ENCODE results near the gene PLAU.

Gene PLAU

GRCh38 chr10:73931767-73932619 lies 21.1 kb downstream of the PLAU start:
- no peak overlapping the region for H3K4me3 ChIP-seq (ENCODE audit: low read length)
- no peak for TF ChIP-seq ZNF274 (IDR thresholded peaks at IDR 0.05; ENCODE audit: low read depth, low read length)

- no peak overlapping the region for H3K4me3 ChIP-seq (ENCODE audit: low read length)
- TF ChIP-seq ZNF274 (IDR thresholded peaks at IDR 0.05; ENCODE audit: low read depth, low read length), result no peak
Observed at GRCh38 chr10:73932620-73933112, 21.7 kb downstream of the PLAU start.

DNA sequence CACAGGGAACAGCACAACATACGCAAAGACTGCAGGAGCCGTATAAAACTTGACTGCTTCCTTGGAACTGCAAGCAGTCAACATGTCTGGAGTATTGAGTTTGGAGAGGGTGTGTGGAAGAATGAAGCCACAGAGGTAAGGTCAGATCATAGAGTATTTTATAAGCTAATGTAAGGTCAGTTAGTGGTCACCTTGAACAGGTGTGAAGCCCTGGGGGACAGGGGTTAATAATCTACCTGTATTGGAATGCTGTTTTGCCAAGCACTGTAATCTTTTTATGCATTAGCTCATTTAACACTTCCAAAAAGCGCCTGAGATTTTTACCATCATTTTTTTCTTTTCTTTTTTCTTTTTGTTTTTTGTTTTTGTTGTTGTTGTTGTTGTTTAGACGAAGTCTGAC lies 23.1 kb downstream of the PLAU start:
- TF ChIP-seq ZNF274 (IDR thresholded peaks at IDR 0.05; ENCODE audit: low read depth, low read length), result no peak
- no peak overlapping the region for H3K4me3 ChIP-seq (ENCODE audit: low read length)

DNA sequence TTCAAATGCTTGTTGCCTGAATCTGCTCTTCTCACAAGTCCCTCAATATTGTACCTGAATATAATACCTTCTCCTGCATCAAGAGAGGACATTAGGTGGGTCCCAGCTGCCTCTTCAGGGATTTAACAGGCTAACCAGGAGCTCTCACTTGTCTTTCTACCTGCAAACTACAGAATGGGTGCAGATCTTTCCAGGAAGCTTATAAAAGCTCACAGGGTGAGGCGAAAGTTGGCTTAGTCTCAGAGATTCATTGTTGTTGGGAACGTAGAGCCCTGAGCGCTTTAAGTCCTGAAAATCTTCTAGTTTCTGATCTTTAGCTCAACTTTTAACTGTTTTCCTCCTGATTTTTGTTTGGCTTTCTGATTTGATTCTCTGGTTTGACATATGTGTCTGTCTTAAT lies 25.0 kb downstream of the PLAU start:
- H3K4me3 ChIP-seq (ENCODE audit: low read length), result no peak overlapping the region
- no peak for TF ChIP-seq ZNF274 (IDR thresholded peaks at IDR 0.05; ENCODE audit: low read depth, low read length)

DNA sequence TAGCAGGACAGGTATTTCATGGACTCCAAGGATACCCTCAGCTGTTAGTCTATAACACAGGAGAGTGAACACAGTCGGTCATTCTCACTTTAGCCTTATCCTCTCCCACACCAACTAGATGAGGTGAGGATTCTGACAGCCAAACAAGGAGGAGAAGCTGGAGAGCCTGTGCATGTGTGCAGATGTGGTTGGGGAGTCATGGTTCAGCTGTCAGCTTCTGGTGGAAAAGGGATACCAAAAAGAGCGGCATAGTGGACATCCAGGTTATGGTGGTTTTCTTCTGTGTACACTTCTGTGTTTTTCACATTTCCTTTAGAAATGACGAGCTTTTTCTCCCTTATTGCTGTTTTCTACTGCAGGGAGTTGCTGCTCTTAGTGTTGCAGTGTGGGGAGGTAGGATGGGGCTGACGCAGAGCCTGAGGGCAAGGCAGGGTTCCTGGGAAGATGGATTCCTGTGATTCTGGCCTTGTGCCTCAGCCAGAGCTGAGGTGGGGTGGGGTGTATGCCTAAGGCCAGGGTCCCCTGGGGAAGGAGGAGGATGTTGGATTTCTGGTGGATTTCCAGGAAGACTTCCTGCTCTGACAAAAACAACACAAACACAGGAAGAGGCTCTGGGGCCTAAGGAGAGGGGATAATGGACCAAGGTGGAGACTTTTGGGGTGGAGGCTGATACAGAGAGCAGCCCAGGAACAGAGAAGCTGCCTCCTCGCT lies 26.6 kb downstream of the PLAU start:
- TF ChIP-seq ZNF274 (IDR thresholded peaks at IDR 0.05; ENCODE audit: low read depth, low read length), result no peak
- no peak overlapping the region for H3K4me3 ChIP-seq (ENCODE audit: low read length)

DNA sequence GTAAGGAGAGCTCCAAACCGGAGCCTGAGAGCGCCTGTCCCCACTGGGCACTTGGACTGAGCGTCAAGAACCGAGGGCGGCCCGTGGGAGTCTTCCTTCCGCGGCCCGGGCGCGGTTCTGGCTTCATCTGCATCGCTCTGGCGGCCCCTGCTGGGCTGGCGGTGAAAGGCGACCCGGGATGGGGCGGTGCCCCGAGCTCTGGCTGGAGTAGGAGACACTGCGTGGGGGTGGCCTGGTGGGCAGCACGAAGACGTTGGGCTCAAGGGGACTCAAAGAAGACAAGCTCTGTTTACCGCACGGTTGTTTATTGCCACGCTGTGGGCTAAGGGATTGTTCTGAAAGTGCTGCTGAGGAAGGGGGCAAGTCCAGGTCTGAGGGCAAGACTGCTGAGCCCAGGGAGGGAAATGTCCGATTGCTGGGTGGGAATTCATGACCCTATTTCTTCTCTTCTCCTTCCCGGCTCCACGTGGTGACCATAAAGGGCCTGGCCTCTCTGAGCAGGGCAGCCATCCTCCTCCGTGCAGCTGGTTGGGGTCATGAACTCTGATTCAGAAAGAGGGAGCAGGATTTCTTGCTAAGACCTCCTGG lies 29.8 kb downstream of the PLAU start:
- no peak overlapping the region for H3K4me3 ChIP-seq (ENCODE audit: low read length)
- TF ChIP-seq ZNF274 (IDR thresholded peaks at IDR 0.05; ENCODE audit: low read depth, low read length), result no peak

- TF ChIP-seq ZNF274 (IDR thresholded peaks at IDR 0.05; ENCODE audit: low read depth, low read length), result no peak
Observed at GRCh38 chr10:73941300-73941699, 30.4 kb downstream of the PLAU start.

DNA sequence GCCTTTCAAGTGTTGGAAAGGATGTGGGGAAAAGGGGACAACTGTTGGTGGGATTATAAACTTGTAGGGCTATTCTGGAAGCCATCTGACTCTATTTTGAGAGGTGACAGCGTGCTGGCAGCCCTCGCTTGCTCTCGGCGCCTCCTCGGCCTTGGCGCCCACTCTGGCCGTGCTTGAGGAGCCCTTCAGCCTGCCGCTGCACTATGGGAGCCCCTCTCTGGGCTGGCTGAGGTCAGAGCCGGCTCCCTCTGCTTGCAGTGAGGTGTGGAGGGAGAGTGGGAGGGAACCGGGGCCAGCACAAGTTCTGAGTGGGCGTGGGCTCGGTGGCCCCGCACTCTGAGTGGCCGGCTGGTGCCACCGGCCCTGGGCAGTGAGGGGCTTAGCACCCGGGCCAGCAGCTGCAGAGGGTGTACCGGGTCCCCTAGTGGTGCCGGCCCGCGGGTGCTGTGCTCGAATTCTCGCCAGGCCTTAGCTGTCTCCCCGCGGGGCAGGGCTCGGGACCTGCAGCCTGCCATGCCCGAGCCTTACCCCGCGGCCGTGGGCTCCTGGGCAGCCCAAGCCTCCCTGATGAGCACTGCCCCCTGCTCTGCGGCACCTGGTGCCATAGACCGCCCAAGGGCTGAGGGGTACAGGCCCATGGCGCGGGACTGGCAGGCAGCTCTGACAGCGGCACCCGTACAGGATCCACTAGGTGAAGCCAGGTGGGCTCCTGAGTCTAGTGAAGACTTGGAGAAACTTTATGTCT lies 33.6 kb downstream of the PLAU start:
- TF ChIP-seq ZNF274 (IDR thresholded peaks at IDR 0.05; ENCODE audit: low read depth, low read length), result no peak
- H3K4me3 ChIP-seq (ENCODE audit: low read length), result no peak overlapping the region

More at GRCh38 chr10:73941300-73941699, 30.4 kb downstream of the PLAU start:
- no peak overlapping the region for H3K4me3 ChIP-seq (ENCODE audit: low read length)

DNA sequence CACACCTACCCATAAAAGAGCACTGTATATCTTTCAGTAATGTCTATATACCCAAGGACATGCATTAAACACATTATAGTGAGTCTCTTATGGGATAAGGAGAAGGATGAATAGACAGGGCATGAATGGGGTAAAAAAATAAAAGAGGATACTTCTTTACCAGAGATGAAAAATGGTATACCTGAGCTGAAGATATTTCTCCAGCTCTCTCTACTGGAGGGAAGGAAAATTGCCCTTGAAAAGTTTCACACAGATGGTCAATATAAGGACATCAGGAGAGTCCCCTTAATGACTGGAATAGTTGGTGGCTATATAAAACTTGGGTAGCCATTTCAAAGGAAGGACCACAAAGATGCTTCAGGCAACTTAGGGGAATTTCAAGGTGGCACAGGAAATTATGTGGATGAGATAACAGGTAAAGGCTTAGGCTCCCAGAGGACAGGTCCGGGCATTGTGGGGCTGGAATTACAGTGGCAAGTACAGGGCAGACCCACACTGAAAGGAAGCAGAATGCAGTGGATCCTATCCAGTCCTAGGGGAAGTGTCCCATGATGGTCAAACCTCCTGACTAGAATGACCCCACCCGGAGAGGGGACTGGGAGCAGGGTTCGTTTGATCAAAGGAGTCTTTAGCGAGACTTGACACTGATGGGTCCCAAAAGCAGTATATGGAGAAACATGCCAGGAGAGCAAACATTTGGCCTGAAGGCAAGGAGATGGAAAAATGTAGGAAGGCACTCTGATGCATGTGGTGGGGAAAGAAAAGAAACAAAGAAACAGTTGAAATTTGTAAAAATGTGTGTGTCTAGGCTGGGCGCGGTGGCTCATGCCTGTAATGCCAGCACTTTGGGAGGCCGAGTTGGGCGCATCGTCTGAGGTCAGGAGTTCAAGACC lies 35.6 kb downstream of the PLAU start:
- H3K4me3 ChIP-seq (ENCODE audit: low read length), result no peak overlapping the region
- no peak for TF ChIP-seq ZNF274 (IDR thresholded peaks at IDR 0.05; ENCODE audit: low read depth, low read length)

- no peak for TF ChIP-seq ZNF274 (IDR thresholded peaks at IDR 0.05; ENCODE audit: low read depth, low read length)
Observed at GRCh38 chr10:73948947-73949633, 38.2 kb downstream of the PLAU start.

GRCh38 chr10:73950155-73950948 lies 39.4 kb downstream of the PLAU start:
- TF ChIP-seq ZNF274 (IDR thresholded peaks at IDR 0.05; ENCODE audit: low read depth, low read length), result no peak
- no peak overlapping the region for H3K4me3 ChIP-seq (ENCODE audit: low read length)

More at GRCh38 chr10:73948947-73949633, 38.2 kb downstream of the PLAU start:
- H3K4me3 ChIP-seq (ENCODE audit: low read length), result no peak overlapping the region

DNA sequence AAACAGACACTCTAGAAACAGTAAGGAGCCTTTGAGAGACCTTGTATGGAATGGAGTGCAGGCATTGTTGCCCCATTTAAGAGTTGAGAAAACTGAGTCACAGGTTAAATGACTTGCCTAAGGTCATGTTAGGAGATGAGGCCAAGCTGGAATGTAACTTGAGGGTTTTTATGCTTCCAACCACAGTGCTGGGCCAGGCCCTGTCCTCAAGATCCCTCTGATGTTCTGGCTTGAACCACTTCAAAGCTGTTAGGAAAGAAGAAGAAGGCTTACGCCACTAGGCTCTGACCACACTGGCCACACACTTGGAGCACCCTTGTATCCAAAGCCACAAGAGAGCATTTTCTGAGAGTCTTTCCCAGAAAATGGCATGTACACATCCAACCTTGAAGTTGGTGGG lies 42.7 kb downstream of the PLAU start:
- no peak for TF ChIP-seq ZNF274 (IDR thresholded peaks at IDR 0.05; ENCODE audit: low read depth, low read length)
- no peak overlapping the region for H3K4me3 ChIP-seq (ENCODE audit: low read length)

Measured in GM08714 (cell line).